RWPE2 (cell line): Measurements from ENCODE around the gene ACAD11.
"Not testable (repeated sequence)": the region's sequence is repeated elsewhere in the genome, so short reads cannot be mapped to it uniquely, and the experiment has no call there.

Experiments used
- ATAC-seq: fragments of 200-7000 bp; cut with Tn5 transposase; 3 replicates; pipeline ENCODE4 v1.9.1; 2021; ENCODE audit warnings: low read depth
- DNase-seq: peaks from one replicate; pipeline ENCODE4 v3.0.0-alpha.2; 2020; ENCODE audit warnings: low spot score
- H3K27ac ChIP-seq: fragments of 450-650 bp; 2 replicates; pipeline ENCODE4 v1.5.1; 2017; ENCODE audit warnings: mild to moderate bottlenecking; ENCODE audit not compliant: poor library complexity, severe bottlenecking
- H3K27me3 ChIP-seq: fragments of 250-450 bp; sonication (Bioruptor Pico); 2 replicates; pipeline ENCODE4 v1.5.1; 2021; ENCODE audit warnings: mild to moderate bottlenecking, moderate library complexity; ENCODE audit not compliant: insufficient read depth, poor library complexity, severe bottlenecking
- H3K36me3 ChIP-seq: fragments of 250-450 bp; sonication (Bioruptor Pico); 2 replicates; pipeline ENCODE4 v1.5.1; 2020; ENCODE audit warnings: low read depth, mild to moderate bottlenecking, moderate library complexity
- H3K4me1 ChIP-seq: fragments of 250-450 bp; sonication (Bioruptor Pico); 2 replicates; pipeline ENCODE4 v1.5.1; 2021; ENCODE audit warnings: mild to moderate bottlenecking, moderate library complexity; ENCODE audit not compliant: insufficient read depth, poor library complexity, severe bottlenecking
- H3K4me3 ChIP-seq: fragments of 250-450 bp; sonication (Bioruptor Pico); 2 replicates; pipeline ENCODE4 v1.5.1; 2021; ENCODE audit warnings: mild to moderate bottlenecking, moderate library complexity; ENCODE audit not compliant: severe bottlenecking
- H3K9me3 ChIP-seq: fragments of 250-450 bp; sonication (Bioruptor Pico); 2 replicates; pipeline ENCODE4 v1.5.1; 2021; ENCODE audit warnings: mild to moderate bottlenecking, moderate library complexity; ENCODE audit not compliant: severe bottlenecking
- TF ChIP-seq, protein P1 (sequence below): fragments of 450-650 bp; IDR thresholded peaks from one replicate; pipeline ENCODE4 v1.5.1; 2017; ENCODE audit warnings: mild to moderate bottlenecking, moderate library complexity; ENCODE audit not compliant: poor library complexity, severe bottlenecking

The ACAD11 gene

DNA sequence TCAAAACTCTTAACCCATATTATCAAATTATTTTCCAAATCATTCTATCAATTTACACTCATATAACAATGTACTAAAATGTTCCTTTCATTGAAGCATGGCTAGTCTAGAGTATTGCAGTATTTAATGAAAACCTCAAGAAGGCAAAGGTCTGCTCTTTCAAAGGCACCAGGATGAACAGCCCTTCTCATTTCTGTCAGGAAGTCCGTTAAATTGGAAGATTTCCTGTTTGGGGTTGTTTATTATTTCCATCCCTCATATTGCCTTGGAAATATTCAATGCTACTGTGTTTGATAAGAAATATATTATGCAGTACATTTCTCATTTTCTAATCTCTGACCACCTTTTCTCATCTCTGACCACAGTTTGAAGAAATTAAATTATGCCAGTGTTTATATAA is 37.5 kb downstream of the ACAD11 start:
- H3K4me3 ChIP-seq: no peak overlapping the region
- TF ChIP-seq, protein P1, sequence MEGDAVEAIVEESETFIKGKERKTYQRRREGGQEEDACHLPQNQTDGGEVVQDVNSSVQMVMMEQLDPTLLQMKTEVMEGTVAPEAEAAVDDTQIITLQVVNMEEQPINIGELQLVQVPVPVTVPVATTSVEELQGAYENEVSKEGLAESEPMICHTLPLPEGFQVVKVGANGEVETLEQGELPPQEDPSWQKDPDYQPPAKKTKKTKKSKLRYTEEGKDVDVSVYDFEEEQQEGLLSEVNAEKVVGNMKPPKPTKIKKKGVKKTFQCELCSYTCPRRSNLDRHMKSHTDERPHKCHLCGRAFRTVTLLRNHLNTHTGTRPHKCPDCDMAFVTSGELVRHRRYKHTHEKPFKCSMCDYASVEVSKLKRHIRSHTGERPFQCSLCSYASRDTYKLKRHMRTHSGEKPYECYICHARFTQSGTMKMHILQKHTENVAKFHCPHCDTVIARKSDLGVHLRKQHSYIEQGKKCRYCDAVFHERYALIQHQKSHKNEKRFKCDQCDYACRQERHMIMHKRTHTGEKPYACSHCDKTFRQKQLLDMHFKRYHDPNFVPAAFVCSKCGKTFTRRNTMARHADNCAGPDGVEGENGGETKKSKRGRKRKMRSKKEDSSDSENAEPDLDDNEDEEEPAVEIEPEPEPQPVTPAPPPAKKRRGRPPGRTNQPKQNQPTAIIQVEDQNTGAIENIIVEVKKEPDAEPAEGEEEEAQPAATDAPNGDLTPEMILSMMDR: no peak
- DNase-seq (no peak), ATAC-seq (no peak)
- no peaks in the 10 kb centered on the region for H3K27me3 ChIP-seq
- H3K36me3 ChIP-seq: peaks cover 55% of the 10 kb centered on the region
- H3K9me3 ChIP-seq: no peaks in the 10 kb centered on the region
- peaks cover 8% of the 10 kb centered on the region for H3K4me1 ChIP-seq
- no peak overlapping the region for H3K27ac ChIP-seq

GRCh38 chr3:132616780-132617179 is 42.8 kb downstream of the ACAD11 start:
- H3K4me1 ChIP-seq: no peaks in the 10 kb centered on the region
- H3K4me3 ChIP-seq: no peak overlapping the region
- no peak overlapping the region for H3K27ac ChIP-seq
- H3K9me3 ChIP-seq: no peaks in the 10 kb centered on the region
- H3K36me3 ChIP-seq: peaks cover 32% of the 10 kb centered on the region
- DNase-seq: no peak
- ATAC-seq: no peak
- TF ChIP-seq, protein P1: no peak
- no peaks in the 10 kb centered on the region for H3K27me3 ChIP-seq

GRCh38 chr3:132615881-132616280 is 43.7 kb downstream of the ACAD11 start:
- H3K9me3 ChIP-seq: no peaks in the 10 kb centered on the region
- TF ChIP-seq, protein P1: no peak
- ATAC-seq: no peak
- H3K4me1 ChIP-seq: no peaks in the 10 kb centered on the region
- no peak overlapping the region for H3K27ac ChIP-seq
- H3K27me3 ChIP-seq: no peaks in the 10 kb centered on the region
- H3K4me3 ChIP-seq: no peak overlapping the region
- H3K36me3 ChIP-seq: peaks cover 32% of the 10 kb centered on the region
- no peak for DNase-seq

DNA sequence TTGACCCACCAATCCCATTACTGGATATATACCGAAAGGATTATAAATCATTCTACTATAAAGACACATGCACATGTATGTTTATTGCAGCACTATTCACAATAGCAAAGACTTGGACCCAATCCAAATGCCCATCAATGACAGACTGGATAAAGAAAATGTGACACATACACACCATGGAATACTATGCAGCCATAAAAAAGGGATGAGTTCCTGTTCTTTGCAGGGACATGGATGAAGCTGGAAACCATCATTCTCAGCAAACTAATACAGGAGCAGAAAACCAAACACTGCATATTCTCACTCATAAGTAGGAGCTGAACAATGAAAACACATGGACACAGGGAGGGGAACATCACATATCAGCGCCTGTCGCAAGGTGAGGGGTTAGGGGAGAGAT is 44.3 kb downstream of the ACAD11 start:
- H3K9me3 ChIP-seq, H3K4me1 ChIP-seq, H3K27ac ChIP-seq, DNase-seq, ATAC-seq, H3K27me3 ChIP-seq, H3K4me3 ChIP-seq: not testable (repeated sequence)
- H3K36me3 ChIP-seq: peaks cover 29% of the 10 kb centered on the region

GRCh38 chr3:132606620-132607019 is 53.0 kb downstream of the ACAD11 start:
- peaks cover 15% of the 10 kb centered on the region for H3K36me3 ChIP-seq
- H3K9me3 ChIP-seq, H3K4me1 ChIP-seq, H3K27me3 ChIP-seq, H3K27ac ChIP-seq, H3K4me3 ChIP-seq, DNase-seq, ATAC-seq: not testable (repeated sequence)

- Histone ChIP-seq H3K4me1 (no peaks in the 10 kb centered on the region), H3K27me3 (no peaks in the 10 kb centered on the region), H3K4me3 (no peak overlapping the region), H3K27ac (no peak overlapping the region), H3K36me3 (peaks cover 15% of the 10 kb centered on the region), H3K9me3 (no peaks in the 10 kb centered on the region)
- no peak for DNase-seq
- TF ChIP-seq, protein P1: no peak
- no peak for ATAC-seq
These were observed 53.5 kb downstream of the ACAD11 start for GRCh38 chr3:132606085-132606484.
